ENCODE results near the gene WNT2B.

The WNT2B gene

DNA sequence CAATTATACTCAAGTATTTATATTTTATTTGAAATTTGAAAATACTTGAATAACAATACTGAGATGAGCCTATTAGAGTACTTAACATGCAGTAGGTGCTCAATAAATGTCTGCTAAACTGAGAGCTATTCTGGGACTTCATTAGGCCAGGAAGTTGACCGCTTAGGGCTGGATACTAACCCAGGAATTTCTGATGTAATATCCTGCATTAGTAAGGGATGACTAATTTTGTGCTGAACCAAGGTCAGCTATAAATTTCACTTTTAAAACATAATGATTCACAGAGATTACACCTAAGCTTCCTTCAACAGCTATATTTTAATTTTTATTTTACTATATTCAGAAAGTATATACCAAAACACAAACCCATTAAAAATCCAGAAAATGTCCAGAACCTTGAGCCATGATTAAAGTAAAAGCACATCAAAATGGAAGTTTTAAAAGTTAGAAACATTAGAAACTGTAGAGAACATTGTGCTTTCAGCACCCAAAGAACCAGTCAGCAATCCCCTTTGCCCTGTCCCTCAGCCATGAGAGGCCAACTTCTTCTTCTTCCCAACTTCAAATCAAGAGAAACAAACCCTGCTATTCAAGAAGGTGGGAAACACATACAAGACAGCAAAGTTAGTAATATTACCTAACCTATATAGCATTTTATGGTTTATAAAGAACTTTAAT, 35.4 kb downstream of the WNT2B start:
- peak; percentile 96 for ATAC-seq
- TF ChIP-seq ZNF70 (CRISPR knock-in tag; IDR thresholded peaks at IDR 0.05) (no peak), ESRRG (CRISPR knock-in tag; IDR thresholded peaks at IDR 0.05) (no peak), TOX (CRISPR knock-in tag; IDR thresholded peaks at IDR 0.05; ENCODE audit: borderline replicate concordance) (peak; percentile 36; the same call in 1 of the 2 replicates), ZNF8 (CRISPR knock-in tag; IDR thresholded peaks at IDR 0.05) (no peak), CSDC2 (CRISPR knock-in tag; IDR thresholded peaks at IDR 0.05) (no peak), ISL1 (CRISPR knock-in tag; IDR thresholded peaks at IDR 0.05) (peak; percentile 75), ZNF565 (CRISPR knock-in tag; conservative IDR thresholded peaks at IDR 0.05; ENCODE audit: low read depth) (no peak), ZFP3 (CRISPR knock-in tag; IDR thresholded peaks at IDR 0.05) (no peak), GLIS3 (CRISPR knock-in tag; IDR thresholded peaks at IDR 0.05) (no peak), SNAI2 (CRISPR knock-in tag; IDR thresholded peaks at IDR 0.05) (no peak), PPARA (CRISPR knock-in tag; IDR thresholded peaks at IDR 0.05; ENCODE audit: borderline replicate concordance) (no peak), ARNTL (CRISPR knock-in tag; IDR thresholded peaks at IDR 0.05; ENCODE audit: borderline replicate concordance, low read depth) (no peak), RARB (CRISPR knock-in tag; IDR thresholded peaks at IDR 0.05) (no peak)
- TF ChIP-seq, protein P1, sequence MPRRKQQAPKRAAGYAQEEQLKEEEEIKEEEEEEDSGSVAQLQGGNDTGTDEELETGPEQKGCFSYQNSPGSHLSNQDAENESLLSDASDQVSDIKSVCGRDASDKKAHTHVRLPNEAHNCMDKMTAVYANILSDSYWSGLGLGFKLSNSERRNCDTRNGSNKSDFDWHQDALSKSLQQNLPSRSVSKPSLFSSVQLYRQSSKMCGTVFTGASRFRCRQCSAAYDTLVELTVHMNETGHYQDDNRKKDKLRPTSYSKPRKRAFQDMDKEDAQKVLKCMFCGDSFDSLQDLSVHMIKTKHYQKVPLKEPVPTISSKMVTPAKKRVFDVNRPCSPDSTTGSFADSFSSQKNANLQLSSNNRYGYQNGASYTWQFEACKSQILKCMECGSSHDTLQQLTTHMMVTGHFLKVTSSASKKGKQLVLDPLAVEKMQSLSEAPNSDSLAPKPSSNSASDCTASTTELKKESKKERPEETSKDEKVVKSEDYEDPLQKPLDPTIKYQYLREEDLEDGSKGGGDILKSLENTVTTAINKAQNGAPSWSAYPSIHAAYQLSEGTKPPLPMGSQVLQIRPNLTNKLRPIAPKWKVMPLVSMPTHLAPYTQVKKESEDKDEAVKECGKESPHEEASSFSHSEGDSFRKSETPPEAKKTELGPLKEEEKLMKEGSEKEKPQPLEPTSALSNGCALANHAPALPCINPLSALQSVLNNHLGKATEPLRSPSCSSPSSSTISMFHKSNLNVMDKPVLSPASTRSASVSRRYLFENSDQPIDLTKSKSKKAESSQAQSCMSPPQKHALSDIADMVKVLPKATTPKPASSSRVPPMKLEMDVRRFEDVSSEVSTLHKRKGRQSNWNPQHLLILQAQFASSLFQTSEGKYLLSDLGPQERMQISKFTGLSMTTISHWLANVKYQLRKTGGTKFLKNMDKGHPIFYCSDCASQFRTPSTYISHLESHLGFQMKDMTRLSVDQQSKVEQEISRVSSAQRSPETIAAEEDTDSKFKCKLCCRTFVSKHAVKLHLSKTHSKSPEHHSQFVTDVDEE (CRISPR knock-in tag; IDR thresholded peaks at IDR 0.05), result no peak
- TF ChIP-seq, protein P2, sequence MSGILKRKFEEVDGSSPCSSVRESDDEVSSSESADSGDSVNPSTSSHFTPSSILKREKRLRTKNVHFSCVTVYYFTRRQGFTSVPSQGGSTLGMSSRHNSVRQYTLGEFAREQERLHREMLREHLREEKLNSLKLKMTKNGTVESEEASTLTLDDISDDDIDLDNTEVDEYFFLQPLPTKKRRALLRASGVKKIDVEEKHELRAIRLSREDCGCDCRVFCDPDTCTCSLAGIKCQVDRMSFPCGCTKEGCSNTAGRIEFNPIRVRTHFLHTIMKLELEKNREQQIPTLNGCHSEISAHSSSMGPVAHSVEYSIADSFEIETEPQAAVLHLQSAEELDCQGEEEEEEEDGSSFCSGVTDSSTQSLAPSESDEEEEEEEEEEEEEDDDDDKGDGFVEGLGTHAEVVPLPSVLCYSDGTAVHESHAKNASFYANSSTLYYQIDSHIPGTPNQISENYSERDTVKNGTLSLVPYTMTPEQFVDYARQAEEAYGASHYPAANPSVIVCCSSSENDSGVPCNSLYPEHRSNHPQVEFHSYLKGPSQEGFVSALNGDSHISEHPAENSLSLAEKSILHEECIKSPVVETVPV (CRISPR knock-in tag; IDR thresholded peaks at IDR 0.05), result no peak
- TF ChIP-seq, protein P3, sequence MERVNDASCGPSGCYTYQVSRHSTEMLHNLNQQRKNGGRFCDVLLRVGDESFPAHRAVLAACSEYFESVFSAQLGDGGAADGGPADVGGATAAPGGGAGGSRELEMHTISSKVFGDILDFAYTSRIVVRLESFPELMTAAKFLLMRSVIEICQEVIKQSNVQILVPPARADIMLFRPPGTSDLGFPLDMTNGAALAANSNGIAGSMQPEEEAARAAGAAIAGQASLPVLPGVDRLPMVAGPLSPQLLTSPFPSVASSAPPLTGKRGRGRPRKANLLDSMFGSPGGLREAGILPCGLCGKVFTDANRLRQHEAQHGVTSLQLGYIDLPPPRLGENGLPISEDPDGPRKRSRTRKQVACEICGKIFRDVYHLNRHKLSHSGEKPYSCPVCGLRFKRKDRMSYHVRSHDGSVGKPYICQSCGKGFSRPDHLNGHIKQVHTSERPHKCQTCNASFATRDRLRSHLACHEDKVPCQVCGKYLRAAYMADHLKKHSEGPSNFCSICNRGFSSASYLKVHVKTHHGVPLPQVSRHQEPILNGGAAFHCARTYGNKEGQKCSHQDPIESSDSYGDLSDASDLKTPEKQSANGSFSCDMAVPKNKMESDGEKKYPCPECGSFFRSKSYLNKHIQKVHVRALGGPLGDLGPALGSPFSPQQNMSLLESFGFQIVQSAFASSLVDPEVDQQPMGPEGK (CRISPR knock-in tag; IDR thresholded peaks at IDR 0.05; ENCODE audit: borderline replicate concordance), result no peak
- TF ChIP-seq, protein P4, sequence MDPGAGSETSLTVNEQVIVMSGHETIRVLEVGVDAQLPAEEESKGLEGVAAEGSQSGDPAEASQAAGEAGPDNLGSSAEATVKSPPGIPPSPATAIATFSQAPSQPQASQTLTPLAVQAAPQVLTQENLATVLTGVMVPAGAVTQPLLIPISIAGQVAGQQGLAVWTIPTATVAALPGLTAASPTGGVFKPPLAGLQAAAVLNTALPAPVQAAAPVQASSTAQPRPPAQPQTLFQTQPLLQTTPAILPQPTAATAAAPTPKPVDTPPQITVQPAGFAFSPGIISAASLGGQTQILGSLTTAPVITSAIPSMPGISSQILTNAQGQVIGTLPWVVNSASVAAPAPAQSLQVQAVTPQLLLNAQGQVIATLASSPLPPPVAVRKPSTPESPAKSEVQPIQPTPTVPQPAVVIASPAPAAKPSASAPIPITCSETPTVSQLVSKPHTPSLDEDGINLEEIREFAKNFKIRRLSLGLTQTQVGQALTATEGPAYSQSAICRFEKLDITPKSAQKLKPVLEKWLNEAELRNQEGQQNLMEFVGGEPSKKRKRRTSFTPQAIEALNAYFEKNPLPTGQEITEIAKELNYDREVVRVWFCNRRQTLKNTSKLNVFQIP (CRISPR knock-in tag; IDR thresholded peaks at IDR 0.05; ENCODE audit: borderline replicate concordance, low read depth), result no peak
- TF ChIP-seq, protein P5, sequence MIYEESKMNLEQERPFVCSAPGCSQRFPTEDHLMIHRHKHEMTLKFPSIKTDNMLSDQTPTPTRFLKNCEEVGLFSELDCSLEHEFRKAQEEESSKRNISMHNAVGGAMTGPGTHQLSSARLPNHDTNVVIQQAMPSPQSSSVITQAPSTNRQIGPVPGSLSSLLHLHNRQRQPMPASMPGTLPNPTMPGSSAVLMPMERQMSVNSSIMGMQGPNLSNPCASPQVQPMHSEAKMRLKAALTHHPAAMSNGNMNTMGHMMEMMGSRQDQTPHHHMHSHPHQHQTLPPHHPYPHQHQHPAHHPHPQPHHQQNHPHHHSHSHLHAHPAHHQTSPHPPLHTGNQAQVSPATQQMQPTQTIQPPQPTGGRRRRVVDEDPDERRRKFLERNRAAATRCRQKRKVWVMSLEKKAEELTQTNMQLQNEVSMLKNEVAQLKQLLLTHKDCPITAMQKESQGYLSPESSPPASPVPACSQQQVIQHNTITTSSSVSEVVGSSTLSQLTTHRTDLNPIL (CRISPR knock-in tag; IDR thresholded peaks at IDR 0.05; ENCODE audit: low read depth), result peak; percentile 80

DNA sequence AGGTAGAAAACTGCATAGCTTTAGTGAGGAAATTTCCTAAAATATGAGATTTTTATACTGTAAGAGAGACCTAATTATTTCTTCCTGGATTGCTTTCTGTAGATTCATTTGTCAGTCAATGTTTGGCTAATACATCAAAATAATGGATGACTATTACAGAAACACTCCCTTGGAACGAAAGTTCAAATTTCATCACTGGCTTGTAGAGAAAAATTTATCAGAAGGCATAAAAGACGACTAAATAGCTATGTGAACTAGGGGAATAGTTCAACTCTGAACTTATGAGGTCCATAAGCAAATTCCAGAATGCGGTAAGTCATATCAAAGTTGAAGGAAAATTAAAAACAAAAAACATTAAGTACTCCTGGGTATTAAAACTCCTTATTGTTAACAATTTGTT, 36.0 kb downstream of the WNT2B start:
- peak; percentile 49 for ATAC-seq
- TF ChIP-seq ISL1 (CRISPR knock-in tag; IDR thresholded peaks at IDR 0.05) (peak; percentile 53), PPARA (CRISPR knock-in tag; IDR thresholded peaks at IDR 0.05; ENCODE audit: borderline replicate concordance) (no peak), ZFP3 (CRISPR knock-in tag; IDR thresholded peaks at IDR 0.05) (no peak)

DNA sequence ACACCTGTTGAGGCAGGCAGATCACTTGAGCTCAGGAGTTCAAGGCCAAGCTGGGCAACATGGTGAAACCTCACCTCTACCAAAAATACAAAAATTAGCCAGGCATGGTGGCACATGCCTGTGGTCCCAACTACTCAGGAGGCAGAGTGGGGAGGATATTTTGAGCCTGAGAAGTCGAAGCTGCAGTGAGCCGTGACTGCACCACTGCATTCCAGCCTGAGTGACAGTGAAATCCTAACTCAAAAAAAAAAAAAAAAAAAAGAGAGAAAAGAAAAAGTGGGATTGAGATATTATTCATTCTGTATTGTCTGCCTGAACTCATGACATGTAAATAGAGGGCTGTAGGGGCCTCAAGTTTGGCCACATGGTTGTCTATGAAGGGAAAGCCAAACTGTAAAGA, 37.3 kb downstream of the WNT2B start:
- ATAC-seq, result no peak
- TF ChIP-seq, protein P4 (CRISPR knock-in tag; IDR thresholded peaks at IDR 0.05; ENCODE audit: borderline replicate concordance, low read depth), result no peak
- TF ChIP-seq TCF4 (CRISPR knock-in tag; IDR thresholded peaks at IDR 0.05; ENCODE audit: borderline replicate concordance) (no peak), SNAI2 (CRISPR knock-in tag; IDR thresholded peaks at IDR 0.05) (no peak)

Data from SK-N-SH treated with all-trans-retinoic acid at 6 μM for 48 hours (cell line).